GM21576 (cell line): Measurements from ENCODE around the gene COL23A1.
"Not testable (repeated sequence)": the region's sequence is repeated elsewhere in the genome, so short reads cannot be mapped to it uniquely, and the experiment has no call there.

ENCODE experiments used
- ATAC-seq: cut with Tn5 transposase; IDR thresholded peaks from one replicate; pipeline ENCODE4 v1.9.1; 2021; ENCODE audit warnings: mild to moderate bottlenecking, moderate library complexity; ENCODE audit not compliant: unreplicated experiment

COL23A1 gene

DNA sequence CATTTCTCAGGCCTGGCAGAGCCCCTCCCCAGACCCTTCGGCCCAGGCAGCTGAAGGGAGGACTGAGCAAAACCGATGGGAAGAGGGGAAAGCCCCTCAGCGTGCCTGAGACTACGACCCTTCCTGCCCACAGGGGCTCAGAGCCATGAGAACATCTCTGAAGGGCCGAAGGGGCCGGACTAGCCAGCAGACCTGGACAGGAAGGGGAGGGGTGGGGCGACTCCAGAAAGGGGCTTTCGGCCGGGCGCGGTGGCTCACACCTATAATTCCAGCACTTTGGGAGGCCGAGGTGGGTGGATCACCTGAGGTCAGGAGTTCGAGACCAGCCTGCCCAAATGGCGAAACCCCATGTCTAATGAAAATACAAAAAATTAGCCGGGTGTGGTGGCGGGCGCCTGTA, 271.8 kb downstream of the COL23A1 start:
- no peak for ATAC-seq

- not testable (repeated sequence) for ATAC-seq
Measured at GRCh38 chr5:178317727-178318126, 272.5 kb downstream of the COL23A1 start.

GRCh38 chr5:178314961-178315820, 275.0 kb downstream of the COL23A1 start:
- no peak for ATAC-seq

DNA sequence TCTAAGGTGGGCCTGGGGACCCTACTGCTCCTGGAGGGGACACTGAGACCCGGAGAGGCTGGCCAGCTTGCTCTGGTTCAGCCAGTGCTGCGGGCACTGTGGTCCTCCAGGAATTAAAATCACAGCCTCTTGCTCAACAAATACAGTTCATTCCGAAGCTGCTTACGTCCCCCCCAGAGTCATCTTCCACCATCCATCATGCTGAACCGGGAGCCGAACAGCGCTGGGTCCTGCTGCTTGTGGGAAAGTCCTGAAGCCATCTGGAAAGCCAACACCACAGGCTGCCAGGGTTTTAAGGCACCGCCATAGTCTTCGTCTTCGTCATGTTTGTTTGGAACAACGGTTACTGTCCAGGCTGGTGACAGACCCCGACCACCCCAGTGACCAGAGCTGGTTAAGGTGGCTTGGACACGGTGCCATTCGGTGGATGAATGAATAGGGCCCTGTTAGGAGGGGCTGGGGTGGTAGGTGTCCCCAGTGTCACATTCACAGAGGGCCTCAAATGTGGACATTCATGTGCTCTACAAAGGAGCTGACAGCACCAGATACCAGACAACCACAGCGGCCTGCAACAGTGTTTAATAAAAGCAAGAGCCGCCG, 276.0 kb downstream of the COL23A1 start:
- no peak for ATAC-seq

GRCh38 chr5:178313316-178313715, 276.9 kb downstream of the COL23A1 start:
- no peak for ATAC-seq

- ATAC-seq = no peak
Measured at GRCh38 chr5:178312880-178313282, 277.3 kb downstream of the COL23A1 start.

- ATAC-seq = no peak
Measured at GRCh38 chr5:178310130-178310865, 279.9 kb downstream of the COL23A1 start.

DNA sequence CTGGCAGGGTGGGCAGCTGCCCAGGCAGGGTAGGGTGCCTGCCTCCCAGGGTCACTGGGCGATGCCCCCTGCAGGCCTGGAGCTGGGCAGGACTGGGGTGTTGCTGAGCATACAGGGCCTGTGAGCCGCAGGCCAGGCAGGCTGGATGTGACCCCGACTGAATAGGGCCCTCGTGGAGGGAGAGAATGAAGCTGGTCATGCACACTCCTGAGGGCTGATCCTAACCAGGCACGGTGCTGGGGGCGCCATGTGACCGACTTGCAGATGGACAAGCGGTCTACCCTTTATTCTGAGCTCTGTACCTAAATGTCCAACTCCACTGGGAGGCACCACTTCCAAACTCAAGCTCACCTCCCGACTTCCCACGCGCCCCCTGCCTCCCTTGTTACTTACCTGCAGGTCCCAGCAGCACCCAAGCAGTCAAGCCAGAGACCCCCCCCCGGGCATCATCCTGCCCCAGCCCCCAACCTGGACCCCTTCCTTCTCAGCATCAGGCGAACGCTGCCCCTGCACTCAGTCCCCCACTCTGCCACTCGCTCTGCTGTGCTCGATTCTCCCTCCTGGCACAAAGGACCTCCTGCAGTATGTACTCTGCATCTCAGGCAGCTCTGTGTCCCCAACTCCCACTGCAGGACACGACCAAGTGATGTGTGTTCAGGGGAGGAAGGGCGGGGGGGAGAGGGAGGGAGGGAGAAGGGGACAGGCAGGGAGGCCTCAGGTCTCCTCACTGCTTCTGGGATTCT, 280.8 kb downstream of the COL23A1 start:
- no peak for ATAC-seq

DNA sequence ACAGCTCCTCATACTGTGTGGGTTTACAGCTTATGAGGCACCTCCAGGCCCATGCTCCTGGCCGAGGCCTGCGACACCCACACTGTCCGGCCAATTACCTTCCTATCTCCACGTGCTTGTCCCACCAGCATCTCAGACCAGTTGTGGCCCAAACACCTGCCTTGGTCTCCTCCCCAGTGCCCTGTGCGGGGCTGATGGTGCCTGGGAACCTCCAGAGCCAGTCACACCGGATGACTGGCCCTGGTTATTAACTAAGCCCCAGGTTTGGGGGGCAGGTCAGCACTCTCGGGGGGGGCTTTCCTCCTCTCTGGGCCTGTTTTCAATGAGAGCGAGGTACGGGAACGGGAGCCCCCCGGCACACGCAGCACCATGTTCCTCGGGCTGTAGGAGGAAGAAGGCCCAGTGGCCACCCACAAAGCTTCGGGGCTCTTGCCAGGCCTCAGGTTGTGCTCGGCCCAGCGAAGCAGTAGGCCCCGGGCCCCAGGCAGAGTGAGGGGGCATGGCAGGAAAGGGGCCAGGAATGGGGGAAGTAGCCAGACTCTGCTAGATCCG, 281.6 kb downstream of the COL23A1 start:
- no peak for ATAC-seq

GRCh38 chr5:178307267-178308045, 282.7 kb downstream of the COL23A1 start:
- no peak for ATAC-seq

DNA sequence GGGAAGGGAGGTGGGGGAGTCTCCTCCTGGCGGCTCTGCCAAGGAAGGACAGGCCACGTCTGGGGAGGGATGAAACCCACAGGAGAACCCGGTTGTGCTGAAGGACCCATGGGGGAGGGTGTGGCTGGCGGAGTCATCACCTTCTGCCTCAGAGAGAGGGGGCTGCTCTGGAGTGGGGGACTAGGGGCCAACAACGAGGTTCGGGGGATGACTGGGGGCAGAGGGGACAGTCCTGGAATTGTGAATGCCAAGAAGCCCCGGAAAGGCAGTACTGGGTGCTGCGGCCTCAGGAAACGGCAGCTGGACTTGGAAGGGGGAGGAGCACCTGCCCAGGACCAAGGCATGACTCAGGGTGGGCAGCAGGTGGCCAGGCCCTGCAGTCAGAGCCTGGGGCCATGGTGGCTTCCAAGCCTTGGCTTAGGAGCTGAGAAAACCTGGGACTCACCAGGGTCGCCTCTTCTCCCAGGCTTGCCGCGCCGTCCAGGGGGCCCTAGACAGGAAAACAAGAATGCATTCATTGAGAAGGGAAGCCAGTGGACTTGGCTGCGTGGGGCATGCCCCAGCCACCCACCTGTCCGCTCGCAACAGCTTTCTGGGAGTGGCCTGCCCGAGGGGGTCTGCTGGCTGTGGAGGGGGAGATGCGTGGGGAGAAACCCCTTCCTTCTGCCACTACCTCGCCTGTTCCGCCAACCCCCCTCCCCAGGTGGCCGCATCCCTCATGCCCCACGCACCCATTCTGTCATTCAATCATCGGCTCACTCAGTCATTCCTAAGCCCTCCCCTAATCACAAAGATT, 283.6 kb downstream of the COL23A1 start:
- ATAC-seq = no peak

DNA sequence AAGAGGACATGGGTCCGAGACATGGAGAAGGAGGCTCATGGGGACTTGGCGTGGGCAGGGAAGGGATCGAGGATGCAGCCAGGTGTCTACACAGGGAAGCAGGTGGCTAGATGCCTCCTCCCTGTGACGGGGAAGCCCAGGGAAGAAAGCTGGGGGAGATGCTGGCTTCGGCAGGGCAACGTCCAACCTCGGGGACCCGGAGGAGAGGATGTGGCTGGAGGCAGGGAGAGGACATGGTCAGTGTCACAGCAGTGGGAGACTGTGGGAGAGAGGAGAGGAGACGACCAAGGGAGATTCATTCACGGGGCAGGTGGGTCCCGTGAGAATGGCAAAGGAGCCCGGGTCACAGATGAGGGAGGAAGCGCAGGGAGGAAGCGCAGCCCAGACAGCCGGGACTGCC, 284.4 kb downstream of the COL23A1 start:
- no peak for ATAC-seq

DNA sequence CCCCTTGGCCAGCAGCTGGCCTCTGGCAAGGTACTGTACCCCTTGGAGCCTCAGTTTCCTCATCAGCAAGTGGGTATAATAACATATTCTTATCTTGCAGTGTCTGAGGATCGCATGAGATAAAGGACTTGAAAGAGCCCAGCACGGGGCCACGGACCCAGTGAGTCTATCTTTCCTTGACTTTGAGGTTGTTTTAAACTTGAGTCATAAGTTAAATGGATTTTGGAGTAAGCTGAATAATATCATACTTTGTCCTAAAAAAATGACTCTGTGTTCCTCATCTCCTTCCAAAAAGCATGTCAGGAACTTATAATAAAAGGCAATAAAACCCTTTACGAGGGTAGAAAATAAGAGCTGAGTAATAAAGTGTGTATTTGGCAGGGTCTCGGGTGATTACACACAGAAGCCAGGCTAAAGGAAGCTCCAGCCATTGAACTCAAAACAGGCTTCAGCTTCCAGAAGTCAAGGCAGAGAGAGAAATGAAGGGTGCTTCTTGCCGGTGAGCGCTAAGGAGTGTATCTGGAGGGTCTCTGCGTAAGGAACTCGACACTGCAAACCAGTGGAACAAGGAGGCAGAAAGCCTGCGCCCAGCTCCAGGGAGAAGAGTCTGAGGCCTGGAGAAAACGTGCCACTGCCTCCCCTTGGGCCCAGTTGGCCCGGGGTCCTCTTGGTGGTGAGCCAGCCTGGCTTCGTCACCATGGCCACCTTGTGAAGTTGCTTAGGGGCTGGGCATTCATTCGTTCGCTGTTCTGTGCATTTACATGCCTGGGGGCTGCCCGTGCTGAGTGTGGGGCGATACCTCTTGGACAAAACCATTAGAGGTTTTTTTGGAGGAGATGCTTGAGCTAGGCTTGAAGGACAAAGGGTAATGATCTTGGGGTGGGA, 285.2 kb downstream of the COL23A1 start:
- no peak for ATAC-seq

DNA sequence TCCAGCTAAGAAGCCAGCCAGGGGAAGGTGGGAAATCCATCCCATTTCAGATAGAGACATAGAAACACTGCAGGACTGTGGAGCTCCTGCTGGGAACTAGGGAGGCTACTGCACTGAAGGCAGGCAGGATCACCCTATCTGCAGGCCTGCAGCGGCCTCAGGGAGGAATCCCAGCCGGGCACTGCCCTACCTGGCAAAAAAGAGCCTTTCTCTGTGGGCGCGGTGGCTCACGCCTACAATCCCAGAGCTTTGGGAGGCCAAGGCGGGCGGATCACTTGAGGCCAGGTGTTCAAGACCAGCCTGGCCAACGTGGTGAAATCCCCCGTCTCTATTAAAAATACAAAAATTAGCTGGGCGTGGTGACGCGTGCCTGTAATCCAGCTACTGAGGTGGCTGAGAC, 286.2 kb downstream of the COL23A1 start:
- no peak for ATAC-seq

GRCh38 chr5:178302321-178302720, 287.9 kb downstream of the COL23A1 start:
- not testable (repeated sequence) for ATAC-seq

GRCh38 chr5:178301641-178302040, 288.6 kb downstream of the COL23A1 start:
- no peak for ATAC-seq

- no peak for ATAC-seq
Measured at GRCh38 chr5:178298283-178298807, 291.8 kb downstream of the COL23A1 start.

GRCh38 chr5:178297751-178298150, 292.4 kb downstream of the COL23A1 start:
- no peak for ATAC-seq
